HFF-Myc (cell line): ENCODE data around the gene CENPS.

Experiments used
- DNase-seq: peaks from one replicate; pipeline ENCODE4 v3.0.0-alpha.2; 2011; ENCODE audit warnings: low read depth; ENCODE audit errors: extremely low read depth
- H3K4me3 ChIP-seq: replicated peaks from 2 replicates; pipeline ENCODE4 v1.5.1; 2011; ENCODE audit warnings: low read depth, mild to moderate bottlenecking, control low read depth, low read length
- TF ChIP-seq, protein P1 (sequence below): IDR thresholded peaks from 2 replicates; pipeline ENCODE4 v1.5.1; 2012; ENCODE audit warnings: mild to moderate bottlenecking, low read depth, low read length, control low read depth; ENCODE audit errors: missing control alignments

The CENPS gene

DNA sequence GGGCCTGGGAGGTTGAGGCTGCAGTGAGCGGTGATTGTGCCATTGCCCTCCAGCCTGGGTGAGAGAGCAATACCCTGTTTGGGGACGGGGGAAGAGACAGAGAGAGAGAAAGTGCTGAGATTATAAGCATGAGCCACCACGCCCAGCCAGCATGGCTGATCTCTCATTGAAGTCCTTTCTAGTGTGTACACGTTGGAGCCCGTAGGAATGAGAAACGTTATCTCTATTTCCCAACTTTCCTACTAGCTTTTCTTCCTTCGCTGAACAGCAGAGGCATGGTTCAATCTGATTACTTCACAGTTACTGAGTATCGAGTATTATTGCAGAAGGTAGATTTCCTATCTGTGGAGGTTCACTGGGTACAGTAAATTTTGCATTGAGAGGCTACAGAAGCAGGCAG, 49.1 kb downstream of the CENPS start:
- TF ChIP-seq, protein P1, sequence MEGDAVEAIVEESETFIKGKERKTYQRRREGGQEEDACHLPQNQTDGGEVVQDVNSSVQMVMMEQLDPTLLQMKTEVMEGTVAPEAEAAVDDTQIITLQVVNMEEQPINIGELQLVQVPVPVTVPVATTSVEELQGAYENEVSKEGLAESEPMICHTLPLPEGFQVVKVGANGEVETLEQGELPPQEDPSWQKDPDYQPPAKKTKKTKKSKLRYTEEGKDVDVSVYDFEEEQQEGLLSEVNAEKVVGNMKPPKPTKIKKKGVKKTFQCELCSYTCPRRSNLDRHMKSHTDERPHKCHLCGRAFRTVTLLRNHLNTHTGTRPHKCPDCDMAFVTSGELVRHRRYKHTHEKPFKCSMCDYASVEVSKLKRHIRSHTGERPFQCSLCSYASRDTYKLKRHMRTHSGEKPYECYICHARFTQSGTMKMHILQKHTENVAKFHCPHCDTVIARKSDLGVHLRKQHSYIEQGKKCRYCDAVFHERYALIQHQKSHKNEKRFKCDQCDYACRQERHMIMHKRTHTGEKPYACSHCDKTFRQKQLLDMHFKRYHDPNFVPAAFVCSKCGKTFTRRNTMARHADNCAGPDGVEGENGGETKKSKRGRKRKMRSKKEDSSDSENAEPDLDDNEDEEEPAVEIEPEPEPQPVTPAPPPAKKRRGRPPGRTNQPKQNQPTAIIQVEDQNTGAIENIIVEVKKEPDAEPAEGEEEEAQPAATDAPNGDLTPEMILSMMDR = no peak

DNA sequence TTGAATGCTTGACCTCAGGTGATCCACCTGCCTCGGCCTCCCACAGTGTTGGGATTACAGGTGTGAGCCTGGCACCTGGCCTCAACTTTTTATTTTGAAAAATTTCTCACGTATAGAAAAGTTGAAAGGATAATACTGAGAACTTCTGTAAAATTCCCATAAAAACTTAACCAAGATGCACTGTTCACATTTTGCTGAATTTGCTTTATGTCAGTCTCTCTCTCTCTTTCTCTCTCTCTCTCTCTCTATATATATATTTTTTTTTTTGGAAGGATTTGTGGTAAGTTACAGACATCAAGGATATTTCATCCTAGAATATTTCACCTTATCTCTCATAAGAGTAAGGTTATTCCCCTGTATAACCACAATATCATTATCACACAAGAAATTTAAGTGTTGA, 50.4 kb downstream of the CENPS start:
- TF ChIP-seq, protein P1 = no peak
- H3K4me3 ChIP-seq = no peak overlapping the region
- no peak for DNase-seq

More for the DNA sequence above, 49.1 kb downstream of the CENPS start:
- no peak overlapping the region for H3K4me3 ChIP-seq
- DNase-seq = no peak

DNA sequence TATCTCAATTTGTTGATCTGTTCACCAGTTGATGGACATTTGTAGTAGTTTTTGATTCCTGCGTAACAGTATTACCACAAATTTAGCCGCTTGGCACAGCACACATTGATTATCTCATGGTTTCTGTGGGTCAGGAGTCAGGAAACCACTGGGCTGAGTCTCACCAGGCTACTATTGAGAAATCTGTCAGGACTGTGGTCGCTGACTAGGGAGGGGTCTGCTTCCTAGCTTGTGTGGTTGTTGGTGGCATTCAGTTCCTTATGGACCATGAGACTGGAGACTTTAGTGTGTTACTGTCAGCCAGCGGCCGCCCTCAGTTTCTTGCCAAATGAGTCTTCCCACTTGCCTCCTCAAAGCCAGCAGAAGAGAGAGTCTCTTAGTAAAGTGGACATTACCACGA, 54.3 kb downstream of the CENPS start:
- TF ChIP-seq, protein P1 = no peak
- no peak for DNase-seq
- H3K4me3 ChIP-seq = no peak overlapping the region

DNA sequence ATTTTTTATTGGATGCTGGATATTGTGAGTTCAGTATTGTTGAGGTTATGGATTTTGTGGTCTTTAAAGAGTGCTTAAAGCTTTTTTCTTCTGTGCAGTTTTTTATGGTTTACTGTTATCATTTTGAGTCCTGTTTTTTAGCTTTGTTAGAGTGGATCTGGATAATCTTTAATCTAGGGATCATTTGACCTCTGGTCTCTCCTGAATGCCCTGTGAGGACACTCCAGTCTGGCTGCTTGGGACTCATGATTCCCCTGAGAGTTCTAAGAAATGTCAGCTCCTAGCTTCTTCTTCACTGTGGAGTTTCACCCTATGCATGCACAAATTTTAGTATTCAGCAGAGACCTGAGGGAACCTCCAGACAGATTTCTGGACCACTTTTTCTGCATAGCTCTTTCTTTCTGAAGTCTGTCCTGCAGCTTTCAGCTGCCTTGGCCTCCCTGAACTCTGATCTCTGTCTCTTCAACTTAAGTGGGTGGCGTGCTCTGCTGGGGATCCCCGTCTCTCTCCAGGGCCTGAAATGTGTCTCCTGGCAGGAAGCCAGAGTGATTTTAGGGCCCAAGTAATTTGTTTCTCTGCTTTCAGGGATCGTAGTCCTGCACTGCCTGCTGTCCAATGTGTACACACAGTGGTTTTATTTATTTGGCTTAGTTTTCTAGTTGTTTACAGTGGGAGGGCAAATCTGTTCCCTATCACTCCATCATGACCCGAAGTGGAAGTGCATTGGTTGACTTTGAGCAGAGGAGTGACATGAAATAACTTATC, 59.2 kb downstream of the CENPS start:
- no peak for DNase-seq
- H3K4me3 ChIP-seq = no peak overlapping the region

GRCh38 chr1:10490286-10490970, 60.2 kb downstream of the CENPS start:
- TF ChIP-seq, protein P1 = no peak
- DNase-seq = no peak
- no peak overlapping the region for H3K4me3 ChIP-seq

More for the DNA sequence above, 59.2 kb downstream of the CENPS start:
- TF ChIP-seq, protein P1 = no peak
